Measurements from ENCODE around the gene NDNF. TPM values are rescaled to one million over a fixed set of nuclear protein-coding genes. Genes with fewer than 3 reads are reported as not detected.
A peak's percentile ranks its signal among the peaks of the same experiment; 100 is the strongest.

The NDNF gene
- polyA plus RNA-seq, 3 donors: not detected

- H3K4me1 ChIP-seq (ENCODE audit: control insufficient read depth in 1 of 2, insufficient read depth in 2 of 2, low read length in 2 of 2): peaks cover 14 to 31% of the 10 kb centered on the region in 2 donors
- no CpG with 5 or more reads among the region's 3 CpGs for WGBS (ENCODE audit: insufficient coverage)
- H3K9me3 ChIP-seq (replicated peaks in 1 of 2; ENCODE audit: control insufficient read depth in 1 of 2, insufficient read depth in 1 of 2, low read length in 2 of 2): no peaks in the 10 kb centered on the region
- Mint-ChIP-seq H3K9me3 (peaks cover 0 to 2% (median 0%) of the 10 kb centered on the region in 7 donors), H3K36me3 (no peaks in the 10 kb centered on the region), H3K27me3 (ENCODE audit: low read depth in 3 of 3) (peaks cover 6 to 21% (median 21%) of the 10 kb centered on the region in 3 donors), H3K4me1 (peaks cover 26% of the 10 kb centered on the region), H3K4me3 (no peak overlapping the region), H3K27ac (no peak overlapping the region)
- H3K4me3 ChIP-seq (replicated peaks in 1 of 3; ENCODE audit: low read depth in 2 of 3, low read length in 3 of 3): no peak overlapping the region
- no peaks in the 10 kb centered on the region for H4K20me1 ChIP-seq (ENCODE audit: insufficient read depth, low read length)
- no peak overlapping the region for H2AFZ ChIP-seq (ENCODE audit: insufficient read depth, low read depth, low read length, poor library complexity, severe bottlenecking)
- no peak overlapping the region for H3K27ac ChIP-seq (ENCODE audit: low read depth in 1 of 2, low read length in 2 of 2)
- H3K36me3 ChIP-seq (replicated peaks in 1 of 2; ENCODE audit: control insufficient read depth in 1 of 2, insufficient read depth in 2 of 2, low read length in 2 of 2): no peaks in the 10 kb centered on the region
- no peak overlapping the region for H3K4me2 ChIP-seq (replicated peaks; ENCODE audit: extremely low read depth, low read length, poor library complexity, severe bottlenecking)
- TF ChIP-seq CTCF (IDR thresholded peaks at IDR 0.05): no peak
- peaks cover 9 to 23% of the 10 kb centered on the region in 2 donors for H3K27me3 ChIP-seq (ENCODE audit: control insufficient read depth in 2 of 2, insufficient read depth in 2 of 2, low read length in 2 of 2)
- H3K9ac ChIP-seq (ENCODE audit: insufficient read depth, low read length, poor library complexity, severe bottlenecking): no peak overlapping the region
- no peak for DNase-seq
- intact Hi-C loops (cut with micrococcal nuclease): no loop called here
- H3K79me2 ChIP-seq (ENCODE audit: insufficient read depth, low read length): no peaks in the 10 kb centered on the region
Observed at GRCh38 chr4:121064482-121064881, 7.9 kb downstream of the NDNF start.

GRCh38 chr4:121062521-121062920 is 9.8 kb downstream of the NDNF start:
- Histone ChIP-seq H3K79me2 (ENCODE audit: insufficient read depth, low read length) (no peaks in the 10 kb centered on the region), H4K20me1 (ENCODE audit: insufficient read depth, low read length) (no peaks in the 10 kb centered on the region), H3K27ac (ENCODE audit: low read depth in 1 of 2, low read length in 2 of 2) (no peak overlapping the region), H3K4me3 (replicated peaks in 1 of 3; ENCODE audit: low read depth in 2 of 3, low read length in 3 of 3) (no peak overlapping the region), H3K36me3 (replicated peaks in 1 of 2; ENCODE audit: control insufficient read depth in 1 of 2, insufficient read depth in 2 of 2, low read length in 2 of 2) (no peaks in the 10 kb centered on the region), H3K4me1 (ENCODE audit: control insufficient read depth in 1 of 2, insufficient read depth in 2 of 2, low read length in 2 of 2) (peaks cover 14 to 31% of the 10 kb centered on the region in 2 donors), H3K4me2 (replicated peaks; ENCODE audit: extremely low read depth, low read length, poor library complexity, severe bottlenecking) (no peak overlapping the region), H3K9ac (ENCODE audit: insufficient read depth, low read length, poor library complexity, severe bottlenecking) (no peak overlapping the region), H3K9me3 (replicated peaks in 1 of 2; ENCODE audit: control insufficient read depth in 1 of 2, insufficient read depth in 1 of 2, low read length in 2 of 2) (no peaks in the 10 kb centered on the region), H2AFZ (ENCODE audit: insufficient read depth, low read depth, low read length, poor library complexity, severe bottlenecking) (no peak overlapping the region), H3K27me3 (ENCODE audit: control insufficient read depth in 2 of 2, insufficient read depth in 2 of 2, low read length in 2 of 2) (peaks cover 0 to 6% of the 10 kb centered on the region in 2 donors)
- WGBS (ENCODE audit: insufficient coverage): no CpG with 5 or more reads among the region's 5 CpGs
- DNase-seq: no peak
- H3K27ac Mint-ChIP-seq: no peak overlapping the region
- H3K27me3 Mint-ChIP-seq (ENCODE audit: low read depth in 3 of 3): peaks cover 2 to 15% (median 9%) of the 10 kb centered on the region in 3 donors
- intact Hi-C loops (cut with micrococcal nuclease): no loop called here
- H3K4me1 Mint-ChIP-seq: peaks cover 26% of the 10 kb centered on the region
- no peaks in the 10 kb centered on the region for H3K36me3 Mint-ChIP-seq
- H3K9me3 Mint-ChIP-seq: peaks cover 0 to 3% (median 2%) of the 10 kb centered on the region in 7 donors
- peak overlapping the region in 1 of 2 donors; percentile 50 for H3K4me3 Mint-ChIP-seq
- no peak for TF ChIP-seq CTCF (IDR thresholded peaks at IDR 0.05)
